Smooth muscle cell of trachea (primary cell): ENCODE results near the gene ANKRD24. TPM values are rescaled to one million over a fixed set of nuclear protein-coding genes. Genes with fewer than 3 reads are reported as not detected.

Experiments
- total RNA-seq: library from RNA; depleted of rRNA; stranded (reverse); fragments of >200 nt; gene quantifications from 2 replicates; pipeline ENCODE4 v1.2.1, GENCODE V29; 2014

Gene ANKRD24
- total RNA-seq = 1.0 and 5.0 TPM in 2 replicates

DNA sequence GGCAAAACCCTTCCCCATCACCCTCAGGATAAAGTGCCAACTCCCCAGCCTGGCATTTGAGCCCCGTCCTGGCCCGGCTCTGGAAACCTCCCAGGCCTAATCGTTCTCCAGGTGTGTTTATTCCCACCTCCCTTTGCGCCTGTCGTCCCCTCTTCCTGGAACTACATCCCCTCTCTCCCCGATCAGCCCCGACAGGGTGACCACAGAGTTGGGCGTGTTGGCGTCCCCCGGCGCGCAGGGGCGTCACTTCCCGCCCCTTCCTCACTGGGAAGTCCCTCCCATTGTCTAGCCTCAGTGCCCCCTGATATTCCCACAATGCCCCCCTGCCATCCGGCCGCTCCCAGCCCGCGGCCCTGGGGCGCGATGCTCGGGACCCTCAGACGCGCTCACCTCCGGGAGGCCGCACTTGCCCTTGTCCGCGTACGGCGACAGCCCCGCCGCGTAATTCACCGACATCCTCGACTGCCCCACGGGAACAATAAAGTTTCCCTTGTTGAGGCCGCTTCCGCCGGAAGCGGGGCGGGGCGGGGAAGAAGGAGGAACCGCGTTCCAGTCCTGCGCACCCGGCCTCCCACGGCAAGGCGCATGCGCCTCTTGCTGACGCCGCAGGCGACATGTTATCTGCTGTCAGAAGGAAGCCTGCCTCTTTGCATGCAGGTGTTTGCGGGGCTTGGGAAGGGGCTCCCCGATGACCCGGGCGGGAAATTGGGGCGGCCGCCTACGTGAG, at the start of gene ANKRD24, which contains the start of gene SIRT6:
Gene ANKRD24 (plus strand): TSS at position 606 of the 727 bp plus-strand sequence. CDS start 3,737 bp downstream, outside the sequence.
Gene SIRT6 (minus strand): TSS at position 480 of the 727 bp plus-strand sequence. CDS start 24 bp downstream, at position 456.

DNA sequence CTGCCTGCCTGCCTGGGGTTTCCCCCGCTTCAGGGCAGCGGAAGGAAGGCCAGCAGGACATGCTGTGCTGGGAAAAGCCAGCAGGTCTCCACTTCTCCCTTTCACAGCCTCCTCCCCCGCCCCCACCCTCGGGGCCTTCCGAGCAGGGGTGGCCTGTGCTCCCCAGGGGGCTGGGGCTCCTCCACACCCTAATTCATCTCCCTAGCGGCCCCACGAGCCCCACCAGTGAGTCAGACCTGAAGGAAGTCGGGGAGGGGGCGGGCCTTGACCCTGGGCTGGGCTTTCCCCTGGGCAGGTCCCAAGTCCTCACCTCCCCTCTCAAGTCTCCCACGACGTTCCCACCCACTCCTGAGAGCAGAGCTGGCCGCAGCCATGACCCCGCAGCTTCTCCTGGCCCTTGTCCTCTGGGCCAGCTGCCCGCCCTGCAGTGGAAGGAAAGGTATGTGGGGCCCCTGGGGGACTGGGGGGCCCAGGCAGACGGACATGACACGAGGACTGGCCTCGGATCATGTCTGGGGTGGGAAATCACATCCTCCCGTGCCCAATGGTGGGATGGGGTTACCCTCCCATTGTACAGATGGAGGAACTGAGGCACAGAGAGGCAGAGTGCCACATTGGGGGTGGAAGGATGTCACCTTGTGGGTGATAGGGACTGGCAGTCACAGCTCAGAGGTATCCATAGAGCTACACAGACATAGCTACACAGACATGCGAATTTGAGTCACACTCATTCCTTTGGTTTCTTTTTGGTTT, 46.9 kb downstream of the ANKRD24 start, which contains the start of gene EBI3:
Gene EBI3 (plus strand): TSS at position 345 of the 753 bp plus-strand sequence. CDS start 28 bp downstream, at position 373.

DNA sequence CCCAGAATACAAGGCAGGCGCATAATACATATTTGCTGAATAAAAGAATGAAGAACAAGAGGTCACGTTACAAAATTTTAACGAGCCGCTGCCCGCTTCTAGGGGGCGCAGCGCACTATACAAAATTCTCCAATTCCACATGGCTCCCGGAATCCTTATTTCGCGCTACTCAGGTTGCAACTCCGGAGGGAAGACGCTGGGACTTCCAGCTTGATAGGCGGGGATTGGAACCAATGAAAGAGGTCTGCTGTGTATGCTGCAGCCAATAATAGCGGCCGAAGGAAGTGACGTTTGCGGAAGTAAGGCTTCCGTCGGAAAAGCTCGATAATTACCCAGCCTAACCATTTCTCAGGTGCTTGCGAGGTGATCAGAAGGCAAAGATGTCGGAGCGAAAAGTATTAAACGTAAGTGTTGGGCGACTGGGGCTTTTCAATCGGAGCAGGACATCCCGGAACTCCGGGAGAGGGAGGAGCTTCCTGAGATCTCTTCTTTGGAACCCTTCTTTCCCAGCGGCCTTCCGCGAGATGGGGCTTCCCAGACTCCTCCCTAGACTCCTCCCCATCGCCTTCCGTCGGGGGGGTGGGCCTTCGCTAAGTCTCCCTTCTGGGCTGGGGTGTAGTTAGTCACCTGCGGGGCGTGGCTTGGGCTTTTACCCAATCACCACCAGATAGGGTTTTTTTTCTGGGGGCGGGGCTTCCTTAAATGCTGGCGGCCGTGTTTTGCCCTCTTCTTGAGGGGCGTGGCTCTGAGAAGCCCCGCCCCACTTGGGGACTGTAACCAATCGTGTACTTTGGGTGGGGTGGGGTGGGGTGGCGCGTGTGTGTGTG, 64.5 kb downstream of the ANKRD24 start, which contains the start of gene YJU2:
Gene YJU2 (plus strand): TSS at position 314 of the 827 bp plus-strand sequence. CDS start 67 bp downstream, at position 381.

Other genes starting within 250 kb of the ANKRD24 start
- gene NMRK2, start 249.6 kb upstream of the ANKRD24 start, total RNA-seq = not detected in 2 replicates
- gene DAPK3, start 211.6 kb upstream of the ANKRD24 start, total RNA-seq = 103 and 139 TPM in 2 replicates
- 2,700 and 4,831 TPM in 2 replicates for gene EEF2, start 197.2 kb upstream of the ANKRD24 start, total RNA-seq
- gene PIAS4, start 175.0 kb upstream of the ANKRD24 start, total RNA-seq = 14.8 and 33.6 TPM in 2 replicates
- gene ZBTB7A, start 115.8 kb upstream of the ANKRD24 start, total RNA-seq = 32.9 and 49.3 TPM in 2 replicates
- gene MAP2K2, start 58.6 kb upstream of the ANKRD24 start, total RNA-seq = 152 and 278 TPM in 2 replicates
- gene CREB3L3, start 29.1 kb upstream of the ANKRD24 start, total RNA-seq = not detected in 2 replicates
- 18.5 and 23.3 TPM in 2 replicates for gene SIRT6, start 126 bp upstream of the ANKRD24 start, total RNA-seq
- 0.83 TPM in 1 of 2 replicates, not detected in the other for gene EBI3, start 46.8 kb downstream of the ANKRD24 start, total RNA-seq
- gene YJU2, start 64.4 kb downstream of the ANKRD24 start, total RNA-seq = 12.1 and 20.2 TPM in 2 replicates
- not detected in 2 replicates for gene SHD, start 96.6 kb downstream of the ANKRD24 start, total RNA-seq
- not detected in 2 replicates for gene TMIGD2, start 119.7 kb downstream of the ANKRD24 start, total RNA-seq
- 12.9 and 19.2 TPM in 2 replicates for gene FSD1, start 121.9 kb downstream of the ANKRD24 start, total RNA-seq
- gene STAP2, start 156.1 kb downstream of the ANKRD24 start, total RNA-seq = 5.1 and 5.5 TPM in 2 replicates
- 4.5 and 7.6 TPM in 2 replicates for gene MPND, start 160.9 kb downstream of the ANKRD24 start, total RNA-seq
- 50.9 and 51.3 TPM in 2 replicates for gene SH3GL1, start 217.9 kb downstream of the ANKRD24 start, total RNA-seq
- gene CHAF1A, start 220.0 kb downstream of the ANKRD24 start, total RNA-seq = 7.9 and 10.9 TPM in 2 replicates